K562 treated with DMSO at 1 percent for 48 hours (cell line): ENCODE data around the gene VPS35L. TPM values are rescaled to one million over a fixed set of nuclear protein-coding genes. Genes with fewer than 3 reads are reported as not detected.

Experiments used
- total RNA-seq: library from RNA; unstranded; fragments of 300-600 nt; gene quantifications from 2 replicates; pipeline ENCODE4 v1.2.3, GENCODE V29; 2022; ENCODE audit warnings: low replicate concordance; ENCODE audit errors: extremely low read depth

The VPS35L gene, protein sequence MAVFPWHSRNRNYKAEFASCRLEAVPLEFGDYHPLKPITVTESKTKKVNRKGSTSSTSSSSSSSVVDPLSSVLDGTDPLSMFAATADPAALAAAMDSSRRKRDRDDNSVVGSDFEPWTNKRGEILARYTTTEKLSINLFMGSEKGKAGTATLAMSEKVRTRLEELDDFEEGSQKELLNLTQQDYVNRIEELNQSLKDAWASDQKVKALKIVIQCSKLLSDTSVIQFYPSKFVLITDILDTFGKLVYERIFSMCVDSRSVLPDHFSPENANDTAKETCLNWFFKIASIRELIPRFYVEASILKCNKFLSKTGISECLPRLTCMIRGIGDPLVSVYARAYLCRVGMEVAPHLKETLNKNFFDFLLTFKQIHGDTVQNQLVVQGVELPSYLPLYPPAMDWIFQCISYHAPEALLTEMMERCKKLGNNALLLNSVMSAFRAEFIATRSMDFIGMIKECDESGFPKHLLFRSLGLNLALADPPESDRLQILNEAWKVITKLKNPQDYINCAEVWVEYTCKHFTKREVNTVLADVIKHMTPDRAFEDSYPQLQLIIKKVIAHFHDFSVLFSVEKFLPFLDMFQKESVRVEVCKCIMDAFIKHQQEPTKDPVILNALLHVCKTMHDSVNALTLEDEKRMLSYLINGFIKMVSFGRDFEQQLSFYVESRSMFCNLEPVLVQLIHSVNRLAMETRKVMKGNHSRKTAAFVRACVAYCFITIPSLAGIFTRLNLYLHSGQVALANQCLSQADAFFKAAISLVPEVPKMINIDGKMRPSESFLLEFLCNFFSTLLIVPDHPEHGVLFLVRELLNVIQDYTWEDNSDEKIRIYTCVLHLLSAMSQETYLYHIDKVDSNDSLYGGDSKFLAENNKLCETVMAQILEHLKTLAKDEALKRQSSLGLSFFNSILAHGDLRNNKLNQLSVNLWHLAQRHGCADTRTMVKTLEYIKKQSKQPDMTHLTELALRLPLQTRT
- total RNA-seq, result not detected in 2 replicates

GRCh38 chr16:19555186-19555937 is at the start of gene VPS35L:
Gene VPS35L (plus strand): TSS chr16:19555703. CDS start chr16:19555730, 27 bp downstream.

DNA sequence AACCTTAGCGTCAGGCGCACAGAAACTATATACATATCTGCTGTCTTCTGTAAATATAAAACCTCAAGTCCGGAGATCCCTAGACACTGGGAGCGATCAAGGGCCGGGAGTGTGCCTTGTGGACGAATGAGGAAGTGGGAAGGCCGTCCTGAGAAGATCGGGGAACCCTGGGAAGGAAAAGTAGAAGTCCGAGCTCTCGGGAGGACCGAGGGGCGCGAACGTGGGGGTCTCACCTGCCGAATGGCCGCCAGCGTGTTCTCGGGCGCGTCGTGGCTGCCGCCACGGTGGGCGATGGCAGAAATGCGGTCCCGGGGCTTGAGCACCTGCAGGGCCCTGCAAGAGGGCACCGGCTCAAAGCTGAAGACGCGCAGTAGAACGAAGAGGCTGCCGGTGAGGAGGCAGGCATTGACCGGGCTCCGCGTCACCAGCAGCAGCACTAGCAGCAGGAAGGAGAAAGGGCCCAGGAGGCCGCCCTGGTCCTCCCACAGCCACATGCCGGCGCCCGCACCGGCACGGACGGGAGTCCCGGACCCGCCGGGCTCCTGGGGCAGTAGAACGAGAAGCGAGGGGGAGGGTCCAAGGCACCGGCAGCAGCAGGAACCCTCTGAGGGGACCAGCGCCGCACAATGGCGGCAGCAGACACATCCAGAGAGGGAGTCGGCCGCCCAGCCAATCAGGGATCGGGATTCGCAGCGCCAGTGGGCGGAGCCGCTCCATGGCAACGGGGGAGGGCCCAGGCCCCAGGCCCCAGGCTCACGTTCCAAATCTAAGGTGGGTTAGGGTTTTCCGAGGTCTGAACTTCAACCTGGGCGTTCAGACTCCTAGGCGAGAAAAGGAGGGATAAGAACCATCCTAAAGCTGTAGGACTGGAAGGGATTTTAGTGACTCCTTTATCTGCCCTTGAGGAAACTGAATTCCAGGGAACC is 33.8 kb upstream of the VPS35L start, which contains the start of gene GDE1:
Gene GDE1 (minus strand): TSS at position 628 of the 926 bp plus-strand sequence. CDS start 134 bp downstream, at position 494.

GRCh38 chr16:19523559-19524355 is 31.7 kb upstream of the VPS35L start, which contains the start of gene CCP110:
Gene CCP110 (plus strand): TSS chr16:19523942. CDS start chr16:19527882, 3,940 bp downstream.

GRCh38 chr16:19717741-19718623 is 162.5 kb downstream of the VPS35L start, which contains the start of the genes IQCK and KNOP1:
Gene IQCK (plus strand): TSS chr16:19718271. CDS start chr16:19718307, 36 bp downstream.
Gene KNOP1 (minus strand): TSS chr16:19718227. CDS start chr16:19715035, 3,192 bp downstream.

Other genes with a start within 250 kb of the VPS35L start
- not detected in 2 replicates for gene TMC5, start 137.8 kb upstream of the VPS35L start, total RNA-seq
- not detected in 2 replicates for gene GDE1, start 33.6 kb upstream of the VPS35L start, total RNA-seq
- not detected in 2 replicates for gene CCP110, start 31.8 kb upstream of the VPS35L start, total RNA-seq
- gene KNOP1, start 162.5 kb downstream of the VPS35L start, total RNA-seq, result not detected in 2 replicates
- gene IQCK, start 162.6 kb downstream of the VPS35L start, total RNA-seq, result not detected in 2 replicates